GM21423 (cell line): ENCODE measurements around the gene SNRNP48.

ENCODE experiments used
- ATAC-seq: cut with Tn5 transposase; IDR thresholded peaks from one replicate; pipeline ENCODE4 v1.9.1; 2021; ENCODE audit warnings: mild to moderate bottlenecking, moderate library complexity; ENCODE audit not compliant: unreplicated experiment

The SNRNP48 gene

DNA sequence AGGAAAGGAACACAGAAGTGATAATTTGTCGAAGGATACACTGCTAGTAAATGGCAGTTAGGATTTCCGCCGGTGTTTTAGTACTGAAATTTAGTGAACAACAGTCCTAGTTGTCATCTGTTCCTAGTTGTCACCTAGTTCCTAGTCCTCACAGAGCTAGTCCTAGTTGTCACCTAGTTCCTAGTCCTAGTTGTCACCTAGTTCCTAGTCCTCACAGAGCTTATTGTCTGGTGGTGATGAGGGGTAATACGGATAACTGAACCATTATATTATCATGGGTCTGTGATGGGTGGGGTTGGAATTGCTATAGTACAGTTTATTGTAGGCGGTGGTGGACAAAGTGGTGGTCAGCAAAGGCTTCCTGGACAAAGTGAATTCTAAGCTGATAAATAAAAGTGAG lies 1.8 kb downstream of the SNRNP48 start:
- no peak for ATAC-seq

DNA sequence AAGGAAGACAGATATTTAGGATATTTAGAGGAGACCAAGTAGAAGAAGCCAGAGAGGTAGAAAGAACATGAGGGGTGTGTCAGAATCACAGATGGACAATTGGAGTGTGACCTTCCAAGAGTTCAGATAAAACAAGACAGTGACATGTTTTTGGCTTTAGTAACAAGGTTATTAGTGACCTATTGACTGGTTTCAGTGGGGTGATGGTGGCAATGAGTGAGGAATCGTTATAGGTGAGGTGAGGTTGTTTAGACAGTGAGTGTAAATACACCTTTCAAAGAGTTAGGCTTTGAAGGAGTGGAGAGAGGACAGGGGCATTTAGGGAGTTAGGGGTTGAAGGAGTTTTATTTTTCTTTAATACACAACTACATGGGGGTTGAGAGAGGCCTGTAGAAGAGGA lies 3.2 kb downstream of the SNRNP48 start:
- no peak for ATAC-seq

DNA sequence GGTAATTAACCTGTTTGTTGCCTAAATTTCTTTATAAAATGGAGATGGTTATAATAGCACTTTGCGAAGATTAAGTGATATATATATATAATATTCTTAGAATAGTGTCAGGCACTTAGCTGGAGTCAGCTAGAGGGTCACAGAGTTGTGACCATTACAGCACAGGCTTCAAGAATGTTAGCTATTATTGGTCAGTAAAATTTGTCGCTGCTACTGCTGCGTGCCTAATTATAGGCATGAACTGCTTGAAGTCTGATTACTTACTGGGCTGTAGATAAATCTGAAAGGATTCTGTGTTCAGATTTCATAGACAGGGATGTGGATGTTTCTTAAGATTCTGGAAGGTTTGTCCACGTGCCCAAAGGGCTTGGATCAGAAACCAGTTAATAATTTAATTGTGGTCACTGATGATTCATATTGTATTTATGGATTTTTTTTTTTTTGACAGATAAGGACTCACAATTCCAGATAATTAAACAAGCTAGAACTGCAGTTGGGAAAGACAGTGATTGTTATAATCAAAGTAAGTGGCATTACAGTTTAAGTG lies 4.7 kb downstream of the SNRNP48 start:
- ATAC-seq = no peak

DNA sequence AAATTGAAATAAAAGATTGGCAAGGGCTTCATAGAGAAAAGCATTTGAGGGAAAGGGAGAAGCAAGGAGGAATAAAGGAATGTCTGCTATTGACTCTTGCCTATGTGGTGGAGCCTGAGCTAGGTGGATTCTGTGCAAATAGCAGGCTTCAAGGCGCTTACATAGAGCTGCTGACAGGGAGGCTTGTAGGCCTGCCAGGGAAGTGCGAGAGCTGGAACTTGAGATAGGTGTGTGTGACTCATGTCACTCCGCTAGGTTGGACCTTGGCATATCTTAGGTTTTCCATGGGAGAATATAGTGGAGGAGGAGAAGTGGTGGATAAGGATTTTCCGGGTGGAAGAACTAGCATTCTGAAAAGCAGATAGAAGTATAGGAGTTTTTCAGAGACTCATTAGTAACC lies 14.0 kb downstream of the SNRNP48 start:
- ATAC-seq = no peak

DNA sequence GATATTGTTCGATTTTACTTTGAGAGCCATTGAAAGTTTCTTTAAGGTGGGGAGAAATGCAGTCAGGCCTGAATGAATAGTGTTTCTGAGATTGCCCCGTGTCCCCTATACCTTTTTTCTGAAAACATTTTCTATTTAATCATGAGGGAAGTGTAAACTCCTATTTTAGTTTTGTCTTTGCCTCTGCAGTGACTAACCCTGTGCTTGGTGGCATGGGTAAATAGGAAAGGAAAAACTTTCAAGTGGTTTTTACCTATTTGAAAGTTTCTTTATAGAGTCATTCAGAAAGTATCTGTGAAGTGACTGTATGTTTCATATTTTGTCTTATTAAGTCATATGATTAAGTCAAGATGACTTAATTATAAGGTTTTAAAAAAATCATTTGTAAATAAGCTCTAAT lies 14.5 kb downstream of the SNRNP48 start:
- ATAC-seq = peak; percentile 69

DNA sequence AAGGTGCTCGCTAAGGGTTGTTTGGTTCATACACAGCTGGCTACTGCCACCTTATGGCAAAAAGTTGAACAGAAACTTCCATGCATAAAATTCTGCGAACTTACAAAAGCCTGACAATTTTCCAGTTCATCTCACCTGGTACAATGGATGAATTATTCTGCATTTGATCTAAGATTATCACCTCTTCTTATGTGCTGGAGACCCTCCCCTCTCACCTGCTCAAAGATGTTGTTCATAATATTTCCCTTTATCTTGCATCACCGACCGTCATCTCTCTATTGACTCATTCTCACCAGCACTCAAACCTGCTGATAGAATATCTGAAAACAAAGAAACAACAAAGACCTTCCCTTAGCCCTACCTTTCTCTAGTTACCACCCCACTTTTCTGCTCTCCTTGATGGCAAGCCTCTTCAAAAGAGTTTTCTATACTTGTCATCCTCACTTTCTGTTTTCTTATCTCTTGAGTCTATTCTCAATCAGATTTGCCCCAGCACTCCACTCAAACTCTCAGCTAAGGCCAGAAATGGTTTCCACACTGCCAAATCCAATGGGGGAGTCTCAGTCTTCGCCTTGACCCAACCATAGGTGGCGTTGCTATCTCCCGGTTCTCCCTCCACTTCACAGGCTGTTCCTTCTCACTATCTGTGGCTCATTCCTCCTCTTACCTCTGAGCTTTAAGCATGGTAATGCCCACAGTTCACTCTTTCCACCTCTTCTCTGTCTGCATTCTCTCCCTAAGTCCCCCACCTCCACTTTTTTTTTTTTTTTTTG lies 25.8 kb downstream of the SNRNP48 start:
- no peak for ATAC-seq

DNA sequence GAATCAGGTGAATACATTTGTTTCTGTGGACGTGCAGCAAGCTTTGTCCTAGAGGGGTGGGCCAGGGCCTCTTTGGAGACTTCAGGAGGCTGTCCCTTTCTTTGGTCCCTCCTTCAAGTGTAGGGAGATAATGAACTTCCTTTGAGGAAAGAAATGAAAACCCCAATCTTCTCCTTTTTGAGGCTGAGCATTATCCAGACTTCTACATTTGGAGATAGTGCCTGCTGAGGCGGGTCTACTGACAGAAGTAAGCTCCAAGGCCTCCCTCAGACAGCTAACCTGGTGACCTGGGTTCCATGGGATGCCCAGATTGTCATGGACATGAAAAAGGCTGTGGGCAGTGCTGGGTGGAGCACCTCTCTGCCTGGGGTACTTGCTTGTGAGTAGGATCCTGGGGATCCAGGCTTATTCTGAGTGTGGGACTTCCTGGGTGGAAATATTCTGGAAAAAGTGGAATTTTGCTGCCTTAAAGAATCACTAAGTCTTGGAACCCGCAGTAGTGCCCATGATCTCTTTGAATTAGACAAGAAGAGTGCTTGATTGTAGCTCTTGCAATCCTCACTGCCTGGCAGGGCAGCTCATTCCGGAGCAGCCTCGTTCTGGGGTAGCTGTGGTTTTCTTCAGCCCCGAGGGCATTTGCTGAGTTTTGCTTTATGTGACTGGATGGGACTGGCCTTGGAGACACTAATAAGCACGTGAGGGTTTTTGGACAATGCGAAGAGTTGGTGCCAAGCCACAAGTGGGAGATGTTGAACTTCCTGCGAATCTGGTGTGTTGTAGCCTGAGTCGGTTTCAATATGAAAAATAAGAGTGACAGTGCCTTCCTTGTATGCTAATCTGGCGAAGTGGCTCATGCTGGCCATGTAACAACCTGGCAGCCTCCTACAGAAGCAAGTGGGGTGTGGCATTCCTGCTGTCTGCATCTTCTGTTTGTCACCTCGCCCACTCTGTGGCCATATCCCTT lies 28.1 kb downstream of the SNRNP48 start:
- ATAC-seq = peak; percentile 75

DNA sequence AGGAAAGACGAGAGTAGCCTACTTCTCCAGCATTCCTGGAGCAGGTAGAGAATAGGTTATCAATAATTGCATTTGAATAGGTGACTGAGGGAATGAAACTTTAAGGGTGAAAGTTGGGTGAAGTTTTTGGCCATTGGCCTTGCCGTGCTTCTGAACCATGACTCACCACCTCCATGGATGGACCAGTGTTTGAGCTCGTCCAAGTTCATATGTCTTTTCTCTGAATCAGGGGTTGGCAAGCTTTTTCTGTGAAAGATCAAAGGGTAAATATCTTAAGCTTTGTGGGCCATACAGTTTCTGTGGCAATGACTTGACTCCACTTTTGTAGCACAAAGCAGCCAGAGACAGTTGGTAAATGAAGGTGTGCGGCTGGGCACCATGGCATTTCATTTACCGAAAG lies 31.8 kb downstream of the SNRNP48 start:
- ATAC-seq = no peak

DNA sequence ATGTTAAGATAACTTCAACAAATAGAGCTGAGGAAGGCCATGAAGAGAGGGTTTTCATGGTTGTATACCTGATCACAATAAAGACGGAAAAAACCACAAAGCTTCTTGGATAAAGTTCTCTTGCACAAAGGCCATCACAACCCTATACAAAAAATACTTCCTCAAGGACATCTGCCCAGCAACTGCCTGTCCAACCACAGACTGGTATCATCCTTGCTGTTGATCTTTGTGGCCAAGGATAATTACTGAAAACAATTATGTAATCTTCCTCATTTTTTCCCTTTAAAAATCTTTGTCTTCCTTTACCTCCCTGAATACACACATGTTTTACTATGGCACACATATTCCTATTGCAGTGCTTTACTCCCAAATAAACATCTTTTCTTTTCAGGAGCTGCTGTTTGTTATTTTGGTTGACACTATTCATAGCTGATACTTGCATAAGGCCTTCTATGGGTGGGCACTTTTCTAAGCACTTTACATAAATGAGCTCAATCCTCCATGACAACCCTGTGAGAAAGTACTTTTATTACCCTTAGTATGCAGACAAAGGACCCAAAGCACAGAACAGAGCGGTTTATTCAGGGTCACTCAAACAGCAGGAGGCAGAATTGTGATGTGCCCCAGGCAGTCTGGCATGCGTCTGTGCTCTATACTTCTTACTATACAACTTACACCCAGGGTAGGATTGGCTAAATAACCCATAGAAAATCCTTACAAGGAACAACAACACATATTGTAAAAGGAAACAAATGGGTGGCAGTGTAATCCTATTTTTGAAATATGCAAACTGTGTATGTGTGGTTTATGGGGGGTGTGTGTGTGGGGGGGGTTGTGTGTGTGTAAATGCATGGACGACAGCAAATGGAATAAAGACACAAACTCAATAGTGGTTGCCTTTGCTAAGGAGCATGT lies 35.1 kb downstream of the SNRNP48 start:
- ATAC-seq = no peak

DNA sequence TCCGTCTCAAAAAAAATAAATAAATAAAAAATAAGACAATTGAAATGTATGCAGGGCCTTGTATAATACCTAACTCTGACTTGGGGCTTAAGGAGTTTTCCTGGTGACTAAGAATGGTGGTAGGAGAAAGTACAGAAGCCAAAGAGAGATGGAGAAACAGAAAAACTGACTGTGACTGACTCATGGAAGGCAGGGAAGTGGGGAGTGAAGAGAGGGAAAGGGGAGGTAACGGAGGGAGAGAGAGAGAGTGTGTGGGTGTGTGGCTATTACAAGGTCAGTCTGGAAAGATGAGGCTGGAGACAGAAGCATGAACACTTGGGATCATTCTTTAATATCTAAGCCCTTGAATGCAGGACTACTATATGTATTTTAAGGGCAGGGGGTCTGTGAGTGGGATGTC lies 38.5 kb downstream of the SNRNP48 start:
- no peak for ATAC-seq

DNA sequence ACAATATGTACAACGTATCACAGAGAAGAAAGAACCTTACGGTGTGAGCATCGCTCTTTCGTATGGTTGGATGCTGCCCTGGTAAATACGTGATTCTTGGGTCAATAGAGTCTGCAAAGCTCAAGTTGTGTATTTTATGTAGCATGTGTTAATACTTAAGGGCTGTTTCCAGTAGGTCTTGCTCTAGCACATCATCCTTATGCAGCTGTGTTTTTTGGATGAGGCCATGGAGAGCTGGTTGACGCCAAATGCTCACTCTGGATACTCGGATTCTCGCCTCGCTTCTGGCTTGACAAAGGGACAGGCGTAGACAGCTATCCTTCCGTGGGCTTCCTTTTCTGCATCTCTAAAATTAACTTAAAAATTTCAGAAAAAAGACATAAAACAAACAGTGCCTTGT lies 38.9 kb downstream of the SNRNP48 start:
- no peak for ATAC-seq

DNA sequence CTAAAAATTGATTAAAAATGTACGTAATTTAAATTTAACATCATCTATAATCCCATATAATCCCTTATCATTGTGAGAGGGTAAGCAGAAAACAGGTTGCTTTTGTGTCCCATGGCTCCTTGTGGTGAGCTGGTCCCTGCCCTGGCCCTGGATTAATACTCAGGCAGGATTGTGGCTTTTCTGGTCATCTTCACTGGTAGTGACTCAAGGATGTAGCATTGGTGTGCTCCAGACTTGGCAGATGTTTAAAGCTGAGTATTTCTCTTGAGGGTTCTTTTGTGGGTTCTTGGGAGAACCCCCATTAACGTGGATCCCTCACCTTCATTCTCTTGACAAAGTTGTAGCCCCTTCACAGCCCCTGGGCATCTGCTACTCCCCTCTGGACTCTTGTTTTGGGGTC lies 39.3 kb downstream of the SNRNP48 start:
- no peak for ATAC-seq

DNA sequence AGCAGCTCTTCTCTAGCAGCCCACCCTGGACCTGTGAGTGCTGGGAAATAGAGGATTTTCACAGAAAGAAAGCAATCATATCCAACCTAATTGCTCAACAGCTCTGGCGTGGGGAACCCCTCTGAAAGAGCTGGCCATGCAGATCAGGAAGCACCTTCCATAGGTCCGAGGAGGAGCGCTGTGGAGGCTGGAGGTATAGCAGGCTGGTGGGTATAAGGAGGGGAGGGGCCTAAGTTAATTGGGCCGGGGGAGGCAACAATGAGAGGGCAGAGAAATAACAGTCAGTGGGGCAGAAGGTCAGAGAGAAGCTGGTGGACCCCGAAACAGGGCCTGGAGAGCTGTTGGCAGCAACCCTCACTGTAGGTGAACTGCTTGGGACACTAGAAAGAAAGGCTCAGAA lies 40.8 kb downstream of the SNRNP48 start:
- ATAC-seq = no peak

DNA sequence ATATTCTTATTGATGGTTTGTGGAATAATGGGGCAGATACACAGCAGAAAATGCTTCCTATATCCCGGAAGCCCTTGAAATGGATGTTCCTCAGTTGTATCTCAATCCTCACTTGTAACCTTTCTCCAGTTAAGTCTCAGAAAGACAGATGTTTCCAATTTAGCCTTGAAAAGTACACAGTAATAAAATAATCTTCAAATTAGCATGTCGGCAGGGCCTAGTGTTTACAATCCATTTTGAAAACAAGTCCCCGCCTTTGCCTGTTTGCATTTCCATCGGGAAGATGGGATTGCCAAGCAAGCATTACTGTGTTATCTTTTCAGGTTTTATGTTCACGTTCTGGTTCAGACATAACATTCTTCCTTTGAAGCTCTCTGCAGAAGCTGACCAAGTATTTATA lies 41.5 kb downstream of the SNRNP48 start:
- ATAC-seq = no peak

DNA sequence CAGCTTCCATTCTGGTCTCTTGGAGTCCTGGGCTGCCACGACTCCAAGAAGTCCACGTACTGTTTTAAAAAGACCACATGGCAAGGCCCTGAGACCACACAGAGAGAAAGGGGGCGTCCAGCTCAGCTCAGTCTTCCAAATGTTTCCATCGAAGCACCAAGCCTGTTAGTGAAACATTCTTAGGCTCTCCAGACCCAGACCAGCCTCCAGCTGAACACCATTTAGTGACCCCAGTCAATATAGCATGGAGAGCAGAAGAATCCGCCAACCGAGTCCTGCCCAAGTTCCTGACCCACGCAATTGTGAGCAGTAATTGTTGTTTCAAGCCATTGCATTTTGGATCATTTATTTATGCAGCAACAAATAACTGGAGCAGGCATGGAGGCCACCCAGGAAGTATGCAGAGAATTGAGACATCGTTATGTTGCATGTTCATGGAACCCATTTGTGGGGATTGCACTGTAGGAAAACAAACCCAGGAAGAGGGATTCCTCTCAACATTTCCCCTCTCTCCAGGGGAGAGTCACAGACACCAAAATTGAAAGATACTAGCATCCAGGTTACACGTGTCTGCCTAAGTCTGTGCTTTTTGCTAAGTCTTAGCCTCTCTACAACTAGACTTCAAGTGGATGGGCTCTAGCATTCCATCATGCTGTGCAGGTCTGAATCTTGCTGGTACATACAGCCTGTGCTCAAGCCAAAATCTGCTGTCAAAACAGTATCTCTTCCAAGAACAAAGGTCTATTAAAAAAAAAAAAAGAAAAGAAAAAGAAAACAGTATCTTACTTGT lies 42.7 kb downstream of the SNRNP48 start:
- no peak for ATAC-seq

DNA sequence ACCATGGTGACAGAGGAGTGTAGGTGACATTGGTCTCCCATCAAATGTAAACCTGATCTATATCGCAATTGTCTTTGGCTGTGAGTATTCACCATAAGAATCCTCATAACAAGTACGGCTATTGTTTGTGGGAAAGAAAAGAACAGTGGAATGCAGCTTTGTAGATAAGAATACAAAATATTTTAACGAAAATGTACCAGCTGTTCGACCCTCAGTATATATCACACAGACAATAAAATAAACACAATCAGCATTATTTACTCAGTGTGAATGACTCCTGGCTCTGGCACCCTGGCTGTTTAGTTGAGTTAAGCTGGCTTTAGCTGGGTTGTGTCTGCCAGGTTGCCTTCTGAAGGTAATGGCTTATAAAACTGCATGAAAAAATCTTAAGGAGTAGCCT lies 43.4 kb downstream of the SNRNP48 start:
- ATAC-seq = no peak

DNA sequence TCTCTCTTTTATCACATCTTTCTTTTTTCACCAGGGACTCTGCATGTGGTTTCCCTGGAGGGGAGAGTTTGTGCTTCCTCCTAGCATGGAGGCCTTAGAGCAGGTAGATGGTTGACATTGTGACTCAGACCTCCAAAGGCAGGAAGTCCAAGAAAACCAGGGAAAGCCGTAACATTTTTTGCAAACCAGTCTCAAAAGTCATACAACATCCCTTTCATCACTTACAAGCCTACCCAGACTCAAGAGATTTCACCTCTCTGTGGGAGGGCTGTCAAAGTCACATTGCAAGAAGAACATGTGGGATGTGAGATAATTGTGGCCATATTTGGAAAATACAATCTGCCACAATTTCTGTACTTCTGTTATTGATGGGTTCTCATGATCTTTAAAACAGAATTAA lies 46.2 kb downstream of the SNRNP48 start:
- no peak for ATAC-seq

DNA sequence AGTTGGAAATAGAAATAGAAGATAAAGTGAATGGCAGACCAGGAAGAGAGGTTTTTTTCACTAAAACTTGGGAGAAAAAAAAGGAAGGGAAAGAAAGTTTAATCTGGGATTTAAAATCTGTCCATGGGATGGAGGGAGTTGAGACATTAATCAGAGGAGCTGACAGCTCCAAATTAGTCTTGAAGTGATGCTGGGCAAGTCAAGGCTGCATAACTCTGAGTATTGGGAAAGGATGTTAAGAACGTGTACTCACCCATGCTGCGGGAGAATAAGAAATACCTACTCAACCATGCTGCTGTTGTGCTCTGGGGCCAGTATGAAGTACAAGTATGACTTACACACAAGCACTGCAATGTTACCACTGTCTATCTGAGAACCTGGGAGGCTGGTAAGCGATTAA lies 47.5 kb downstream of the SNRNP48 start:
- no peak for ATAC-seq

DNA sequence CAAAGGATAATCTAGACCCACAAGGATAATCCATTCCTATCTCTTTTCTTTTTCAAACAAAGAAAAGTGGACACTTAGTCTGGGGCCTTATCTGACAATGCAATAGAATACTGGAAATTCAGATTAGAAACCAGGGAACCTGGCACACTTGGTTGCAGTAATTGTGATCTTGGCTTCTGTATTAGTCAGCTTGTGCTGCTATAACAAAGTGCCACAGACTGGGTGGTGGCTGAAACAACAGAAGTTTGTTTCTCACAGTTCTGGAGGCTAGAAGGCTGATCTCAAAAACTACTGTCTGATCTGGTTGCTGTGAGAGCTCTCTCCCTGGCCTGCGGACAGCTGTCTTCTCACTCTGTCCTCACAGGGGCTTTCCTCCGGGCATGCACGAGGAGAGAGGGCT lies 49.4 kb downstream of the SNRNP48 start:
- no peak for ATAC-seq

DNA sequence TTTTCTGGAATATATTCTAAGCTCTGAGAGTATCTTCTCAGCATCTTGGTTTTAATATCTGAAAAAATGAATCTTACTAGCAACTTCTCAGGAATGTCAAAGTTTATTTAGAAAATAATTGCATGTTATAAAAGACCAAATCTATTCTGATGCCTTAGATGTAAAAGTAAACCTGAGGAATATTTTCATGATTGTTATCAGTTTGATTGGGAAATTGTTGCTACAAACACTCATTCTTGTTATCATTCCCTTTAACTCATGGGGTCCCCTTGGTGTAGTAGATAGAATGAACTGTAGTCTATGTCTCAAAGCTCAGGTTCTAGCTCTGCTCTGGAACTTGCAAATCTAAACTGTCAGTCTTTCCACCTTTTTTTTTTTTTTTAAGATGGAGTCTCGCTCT lies 50.0 kb downstream of the SNRNP48 start:
- ATAC-seq = no peak
